Urinary bladder (tissue), 4 donors: ENCODE results near the gene ETNK2. TPM values are rescaled to one million over a fixed set of nuclear protein-coding genes. Genes with fewer than 3 reads are reported as not detected.

ENCODE experiments used
- DNase-seq: peaks from one replicate; pipeline ENCODE4 v3.0.0-alpha.2; 2015; ENCODE audit errors: extremely low spot score
- H3K27ac ChIP-seq: one replicate; pipeline ENCODE4 v1.5.1; 2013; ENCODE audit warnings: low read depth, mild to moderate bottlenecking, moderate library complexity
- H3K36me3 ChIP-seq: one replicate; pipeline ENCODE4 v1.6.1; 2013; ENCODE audit warnings: mild to moderate bottlenecking, moderate library complexity; ENCODE audit not compliant: insufficient read depth
- H3K4me1 ChIP-seq: one replicate; pipeline ENCODE4 v1.6.1; 2013; ENCODE audit warnings: mild to moderate bottlenecking, moderate library complexity; ENCODE audit not compliant: insufficient read depth
- H3K4me3 ChIP-seq: one replicate; pipeline ENCODE4 v1.5.1; 2013; ENCODE audit warnings: low read depth, low read length
- WGBS: extraction: QIAGEN DNeasy Blood & Tissue Kit; methylation state at CpG from one replicate; pipeline ENCODE4 v1.1.7; 2013; 5-methylcytosine and 5-hydroxymethylcytosine counted together
- polyA plus RNA-seq: library from polyadenylated mRNA; stranded (reverse); fragments of 200-250 nt; gene quantifications from one replicate; pipeline ENCODE4 v1.2.3, GENCODE V29; 2013
- total RNA-seq: library from RNA; depleted of rRNA; stranded (reverse); fragments of >200 nt; gene quantifications from one replicate; pipeline ENCODE4 v1.2.3, GENCODE V29; 2014
- donor health status: healthy with polysubstance abuse.
- donor health status: healthy.

The ETNK2 gene, protein sequence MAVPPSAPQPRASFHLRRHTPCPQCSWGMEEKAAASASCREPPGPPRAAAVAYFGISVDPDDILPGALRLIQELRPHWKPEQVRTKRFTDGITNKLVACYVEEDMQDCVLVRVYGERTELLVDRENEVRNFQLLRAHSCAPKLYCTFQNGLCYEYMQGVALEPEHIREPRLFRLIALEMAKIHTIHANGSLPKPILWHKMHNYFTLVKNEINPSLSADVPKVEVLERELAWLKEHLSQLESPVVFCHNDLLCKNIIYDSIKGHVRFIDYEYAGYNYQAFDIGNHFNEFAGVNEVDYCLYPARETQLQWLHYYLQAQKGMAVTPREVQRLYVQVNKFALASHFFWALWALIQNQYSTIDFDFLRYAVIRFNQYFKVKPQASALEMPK
- total RNA-seq (7.7 TPM), polyA plus RNA-seq (25.8 TPM)

DNA sequence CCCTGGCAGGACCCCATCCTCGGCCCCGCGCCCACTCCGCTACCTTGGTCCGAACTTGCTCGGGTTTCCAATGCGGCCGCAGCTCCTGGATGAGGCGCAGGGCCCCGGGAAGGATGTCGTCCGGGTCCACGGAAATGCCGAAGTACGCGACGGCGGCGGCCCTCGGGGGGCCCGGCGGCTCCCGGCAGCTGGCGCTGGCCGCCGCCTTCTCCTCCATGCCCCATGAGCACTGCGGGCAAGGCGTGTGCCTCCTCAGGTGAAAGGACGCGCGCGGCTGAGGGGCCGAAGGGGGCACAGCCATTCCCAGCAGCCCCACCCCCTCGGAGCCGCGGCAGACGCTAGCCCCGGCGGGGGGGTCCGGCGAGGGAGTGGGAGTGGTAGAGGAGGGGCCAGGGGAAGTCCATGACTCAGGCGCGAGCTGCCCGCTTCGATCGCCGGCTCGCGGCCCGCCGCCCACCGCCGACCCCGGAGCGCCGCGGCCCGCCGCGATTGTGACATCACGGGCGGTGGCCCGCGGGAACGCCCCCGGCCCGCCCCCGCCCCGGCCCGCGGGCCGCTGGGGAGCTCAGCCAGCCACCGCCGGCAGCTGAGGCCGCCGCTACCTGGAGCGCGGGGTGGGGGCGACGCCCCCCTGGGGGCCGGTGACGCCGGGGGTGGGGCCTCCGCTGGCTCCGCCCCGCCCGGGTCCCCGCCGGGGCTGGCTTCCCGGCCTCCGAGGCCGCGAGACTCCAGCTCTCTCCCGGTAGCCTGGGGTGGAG, at the start of gene ETNK2:
Gene ETNK2, minus strand, starts transcription at position 493 of the 758 bp plus-strand sequence. Its CDS starts 192 bp downstream, at position 301.
- peak within 1 kb of the TSS; percentile 55 for H3K27ac ChIP-seq
- DNase-seq, result no peak
- H3K4me1 ChIP-seq, result no peaks in the 10 kb centered on the region
- WGBS, result under 1% methylated on average over 93 of the region's 94 CpGs
- no peaks in the 10 kb centered on the region for H3K36me3 ChIP-seq
- peak within 1 kb of the TSS; percentile 70 for H3K4me3 ChIP-seq

DNA sequence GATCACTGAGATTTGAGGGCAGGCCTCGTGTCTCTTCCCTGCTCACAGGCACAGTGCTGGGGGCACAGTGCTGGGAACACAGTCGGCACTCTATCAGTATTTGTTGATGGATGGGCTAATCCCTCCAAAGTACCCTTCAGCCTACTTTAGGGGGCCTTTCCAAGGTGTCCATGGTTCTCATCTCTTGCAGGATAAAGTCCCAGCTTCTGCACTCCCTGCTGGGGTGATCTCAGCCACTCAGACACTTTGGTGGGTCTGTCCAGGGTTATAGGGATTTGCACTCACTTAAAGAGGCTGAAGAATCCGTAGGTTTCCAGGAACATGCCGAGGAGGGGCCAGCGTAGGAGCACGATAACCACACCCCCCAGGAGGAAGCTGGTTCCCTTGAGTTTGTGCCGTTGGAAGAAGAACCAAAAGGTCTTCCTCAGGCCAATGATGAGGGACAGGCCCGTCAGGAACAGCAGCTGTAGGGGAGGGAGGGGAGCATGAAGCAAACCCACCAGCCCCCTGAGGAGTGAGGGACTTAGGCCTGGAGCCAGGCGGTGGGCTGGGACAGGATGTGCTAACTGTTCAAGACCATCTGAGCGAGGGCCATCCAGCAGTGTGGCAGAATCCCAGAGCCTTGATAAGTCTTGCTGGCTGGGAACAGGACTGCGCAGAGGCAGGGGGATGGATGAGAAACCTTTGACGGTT, 49.6 kb upstream of the ETNK2 start:
- Histone ChIP-seq H3K4me3 (no peak overlapping the region), H3K36me3 (no peaks in the 10 kb centered on the region), H3K4me1 (no peaks in the 10 kb centered on the region), H3K27ac (no peak overlapping the region)
- WGBS, result 72% methylated on average over 12 of the region's 12 CpGs
- no peak for DNase-seq

DNA sequence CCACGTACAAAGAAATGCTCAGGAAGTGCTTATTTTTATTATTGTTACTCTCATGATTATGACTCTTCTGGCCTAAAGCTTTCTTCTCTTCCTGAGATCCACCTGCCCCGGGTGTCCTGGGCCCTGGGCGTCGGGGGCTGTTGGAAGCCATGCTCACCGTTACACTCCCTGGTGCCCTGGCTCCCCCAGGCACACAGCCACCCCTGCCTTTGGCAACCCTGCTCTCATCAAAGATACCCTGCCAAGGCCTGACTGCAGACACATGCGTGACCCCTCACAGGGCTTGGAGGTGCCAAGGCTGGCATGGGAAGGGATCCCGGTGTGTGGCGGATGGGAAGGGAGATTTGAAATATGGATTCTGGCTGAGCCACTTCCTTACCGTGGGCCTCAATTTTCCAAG, 47.7 kb upstream of the ETNK2 start:
- Histone ChIP-seq H3K27ac (no peak overlapping the region), H3K4me3 (no peak overlapping the region)

DNA sequence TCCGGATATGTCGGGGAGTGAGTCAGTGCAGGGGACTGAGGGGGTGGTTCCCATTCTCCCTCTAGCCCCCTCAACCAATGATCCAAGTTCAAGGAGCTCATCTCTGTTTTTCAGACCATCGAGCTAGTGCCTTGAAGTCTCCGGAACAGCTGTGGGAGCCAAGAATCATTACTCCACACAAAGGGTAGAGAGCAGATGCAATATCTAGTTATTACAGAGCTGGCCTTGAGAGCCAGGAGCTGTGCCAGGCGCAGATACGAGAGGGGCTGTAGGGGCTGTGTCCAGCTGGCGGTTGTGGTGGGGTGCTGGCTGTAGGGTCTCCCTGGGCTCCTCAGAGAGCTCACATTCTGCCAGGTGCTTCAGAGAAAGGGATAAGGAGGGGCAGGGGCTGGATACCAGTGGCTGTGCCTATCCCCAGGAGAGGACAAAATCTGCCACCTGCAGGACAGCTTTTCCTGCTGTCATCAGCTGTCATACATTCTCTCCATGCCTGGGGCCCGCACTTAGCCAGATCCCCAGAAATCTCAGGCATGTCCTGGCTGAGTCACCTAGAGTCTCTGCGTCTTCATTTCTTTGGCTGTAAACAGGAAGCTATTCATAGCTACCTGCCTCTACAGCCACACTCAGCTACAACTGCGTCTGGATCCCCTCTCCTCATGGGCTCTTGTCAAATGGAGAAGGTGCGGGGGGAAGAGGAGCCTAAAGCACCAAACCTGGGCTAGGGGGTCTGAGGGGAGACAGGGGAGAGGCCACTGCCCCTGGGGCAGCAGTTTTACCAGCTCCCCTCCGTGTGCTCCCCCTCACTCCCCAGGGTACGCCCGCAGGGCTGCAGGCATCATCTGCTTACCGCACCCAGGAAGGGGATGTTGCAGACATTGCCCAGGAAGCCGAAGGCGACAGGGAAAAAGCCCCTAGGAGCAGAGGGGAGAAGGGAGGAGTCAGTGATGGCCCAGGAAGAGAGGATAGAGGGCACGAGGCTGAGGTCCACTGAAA, 46.8 kb upstream of the ETNK2 start:
- no peak overlapping the region for H3K27ac ChIP-seq
- H3K36me3 ChIP-seq, result no peaks in the 10 kb centered on the region
- no peak overlapping the region for H3K4me3 ChIP-seq
- DNase-seq, result peak; percentile 31
- no peaks in the 10 kb centered on the region for H3K4me1 ChIP-seq
- WGBS, result 52% methylated on average over 18 of the region's 18 CpGs

More for the DNA sequence above, 47.7 kb upstream of the ETNK2 start:
- 85% methylated on average over 9 of the region's 9 CpGs for WGBS
- Histone ChIP-seq H3K4me1 (no peaks in the 10 kb centered on the region), H3K36me3 (no peaks in the 10 kb centered on the region)
- DNase-seq, result no peak

DNA sequence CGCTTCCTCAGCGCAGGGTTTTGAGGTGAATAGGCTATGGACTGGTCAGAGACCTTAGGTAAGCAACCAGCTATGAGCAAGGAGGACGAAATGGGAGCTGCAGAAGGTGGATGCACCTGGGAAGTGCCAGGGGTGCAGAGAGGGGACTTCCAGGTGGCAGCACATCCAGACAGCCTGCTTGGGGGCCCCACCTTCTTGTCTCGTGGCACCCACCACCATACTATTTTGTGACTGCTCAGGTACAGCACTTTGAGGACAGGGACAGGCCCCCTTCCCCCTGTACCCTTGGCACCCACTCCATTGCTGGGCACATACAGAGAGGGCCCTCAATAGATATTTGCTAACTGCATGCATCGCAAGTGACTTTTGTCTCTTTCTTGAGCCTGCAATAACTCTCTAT, 45.2 kb upstream of the ETNK2 start:
- DNase-seq, result no peak
- H3K4me1 ChIP-seq, result no peaks in the 10 kb centered on the region
- H3K4me3 ChIP-seq, result no peak overlapping the region
- 81% methylated on average over 5 of the region's 5 CpGs for WGBS
- no peaks in the 10 kb centered on the region for H3K36me3 ChIP-seq
- H3K27ac ChIP-seq, result no peak overlapping the region

DNA sequence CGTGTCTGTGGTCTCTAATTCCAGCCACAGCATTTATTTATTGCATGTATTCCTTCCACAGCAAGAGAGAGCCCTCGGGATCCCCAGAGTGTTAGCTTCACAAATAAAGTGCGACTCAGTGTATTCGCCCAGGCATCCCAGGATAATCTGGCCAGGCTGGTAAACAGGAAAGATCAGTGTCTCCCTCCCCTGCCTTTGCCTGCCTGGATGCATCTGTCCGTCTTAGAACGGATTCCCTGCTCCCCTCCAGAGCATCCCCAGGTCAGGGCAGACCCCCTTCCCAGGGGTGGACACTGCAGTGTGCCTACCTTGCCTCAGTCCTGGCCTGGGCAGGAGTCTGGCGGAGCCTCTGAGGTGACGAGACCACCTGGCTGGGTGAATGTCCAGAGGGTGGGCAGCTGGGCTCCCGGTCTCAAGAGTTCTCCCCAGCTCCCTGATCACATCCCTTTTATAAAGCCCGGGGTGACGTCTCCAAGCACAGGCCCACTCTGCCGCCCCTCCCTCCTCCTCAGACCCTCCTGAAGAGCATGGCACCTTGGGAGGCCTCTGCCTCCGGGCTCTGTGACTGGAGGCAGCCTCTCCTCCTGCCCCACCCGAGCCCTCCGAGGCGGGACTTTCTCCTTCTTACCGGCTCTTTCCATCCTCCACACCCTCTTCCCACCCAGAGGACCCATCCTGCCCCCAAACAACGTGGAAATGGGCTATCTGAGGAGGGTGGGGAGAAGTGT, 44.4 kb upstream of the ETNK2 start, which contains the start of gene KISS1:
Gene KISS1, minus strand, starts transcription at position 424 of the 728 bp plus-strand sequence. CDS start 3,615 bp downstream, outside the sequence.
- H3K4me1 ChIP-seq, result no peaks in the 10 kb centered on the region
- DNase-seq, result no peak
- H3K4me3 ChIP-seq, result no peak within 1 kb of the TSS
- 50% methylated on average over 18 of the region's 18 CpGs for WGBS
- no peak within 1 kb of the TSS for H3K27ac ChIP-seq
- no peaks in the 10 kb centered on the region for H3K36me3 ChIP-seq

DNA sequence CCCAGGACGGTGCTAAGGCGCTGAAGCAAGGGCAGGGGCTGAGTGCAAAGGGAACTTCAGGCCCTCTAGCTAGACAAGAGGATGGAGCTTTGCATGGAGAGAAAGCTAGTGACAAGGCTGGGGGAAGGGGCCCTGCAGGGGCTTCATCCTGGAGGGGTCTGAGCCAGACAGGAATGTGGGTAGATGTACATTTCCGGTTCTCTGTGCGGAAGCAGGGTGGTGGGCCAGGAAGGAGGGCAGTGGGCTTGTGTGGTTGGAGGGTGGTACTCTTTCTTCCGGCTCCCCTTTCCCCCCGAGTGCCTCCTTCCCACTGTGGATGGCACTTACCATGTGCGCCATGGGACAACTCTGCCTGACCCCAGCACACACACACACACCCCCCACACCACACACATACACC, 42.9 kb upstream of the ETNK2 start:
- H3K4me1 ChIP-seq, result no peaks in the 10 kb centered on the region
- H3K36me3 ChIP-seq, result no peaks in the 10 kb centered on the region
- no peak overlapping the region for H3K4me3 ChIP-seq
- WGBS, result 72% methylated on average over 7 of the region's 7 CpGs
- no peak overlapping the region for H3K27ac ChIP-seq
- DNase-seq, result no peak

DNA sequence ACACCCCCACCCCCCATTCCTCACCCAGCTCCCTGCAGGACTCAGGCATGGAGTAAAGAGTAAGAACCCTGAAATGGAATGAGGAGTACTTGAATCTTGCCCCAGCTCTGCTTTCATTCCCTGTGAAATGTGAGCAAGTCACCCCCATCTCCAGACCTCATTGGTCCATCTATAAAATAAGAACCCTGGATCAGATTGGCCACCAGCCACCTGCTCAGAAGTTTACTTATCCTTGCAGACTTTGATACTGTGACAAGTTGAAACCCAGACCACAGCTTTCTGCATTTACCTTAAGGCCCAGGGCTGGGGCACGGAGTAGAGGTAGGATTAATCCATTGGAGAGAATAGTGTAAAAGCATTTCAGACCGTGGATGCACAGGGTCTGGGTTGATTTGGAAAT, 42.2 kb upstream of the ETNK2 start:
- Histone ChIP-seq H3K4me1 (no peaks in the 10 kb centered on the region), H3K4me3 (no peak overlapping the region), H3K27ac (no peak overlapping the region), H3K36me3 (no peaks in the 10 kb centered on the region)
- WGBS, result 67% methylated on average over 2 of the region's 2 CpGs
- DNase-seq, result peak; percentile 45

DNA sequence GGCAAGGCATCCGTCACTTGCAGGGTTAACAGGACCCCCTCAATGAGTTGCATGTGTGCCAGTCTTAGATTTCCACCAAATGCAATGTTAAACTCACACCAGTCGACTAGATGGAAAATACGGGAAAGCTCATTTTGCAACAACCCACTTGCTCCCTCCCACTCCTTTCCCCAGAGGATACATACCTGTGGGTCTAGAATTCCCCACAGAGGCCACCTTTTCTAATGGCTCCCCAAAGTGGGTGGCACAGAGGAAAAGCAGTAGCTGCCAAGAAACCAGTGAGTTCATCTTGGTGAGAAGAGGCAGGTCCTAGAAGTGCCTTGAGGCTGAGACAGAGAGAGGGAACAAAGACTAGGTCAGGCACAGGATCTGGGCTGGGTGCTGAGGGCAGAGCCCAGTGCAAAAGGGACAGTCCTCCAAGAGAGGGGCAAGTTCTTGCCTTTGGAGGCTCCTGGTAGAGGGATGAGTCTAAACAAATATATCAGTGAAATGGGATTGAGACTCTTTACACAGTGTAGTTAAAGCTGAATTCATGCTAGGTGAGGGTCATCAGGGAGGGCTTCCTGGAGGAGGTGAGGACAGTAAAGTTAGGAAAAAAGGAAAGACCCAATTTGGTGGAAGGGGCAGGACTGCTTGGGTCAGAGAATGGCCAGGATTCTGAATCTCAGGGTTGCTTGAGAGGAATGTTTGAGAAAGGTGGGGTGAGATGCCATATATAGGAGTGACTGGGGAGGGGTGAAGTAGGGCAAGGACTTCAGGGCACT, 40.9 kb upstream of the ETNK2 start:
- Histone ChIP-seq H3K4me1 (no peaks in the 10 kb centered on the region), H3K27ac (no peak overlapping the region), H3K4me3 (no peak overlapping the region), H3K36me3 (no peaks in the 10 kb centered on the region)
- 60% methylated on average over 3 of the region's 3 CpGs for WGBS
- no peak for DNase-seq

DNA sequence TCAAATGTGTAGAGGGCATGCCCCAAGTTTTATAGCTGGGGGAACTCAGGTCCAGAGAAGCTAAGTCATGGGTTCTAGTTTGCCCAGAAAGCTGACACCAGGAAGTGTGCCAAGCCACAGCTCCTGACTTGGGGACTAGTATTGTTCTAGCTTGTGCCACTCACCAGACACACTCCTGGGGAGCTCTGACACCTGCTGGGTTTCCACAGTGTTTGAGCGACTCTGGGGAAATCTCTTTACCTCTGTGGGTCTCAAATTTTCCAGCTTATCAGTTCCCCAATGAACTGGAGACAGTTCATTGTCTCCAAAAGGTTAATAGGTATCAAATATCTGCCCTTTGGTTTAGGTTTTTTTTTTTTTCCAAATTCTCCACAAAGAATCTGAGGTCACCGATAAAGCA, 40.2 kb upstream of the ETNK2 start:
- Histone ChIP-seq H3K27ac (no peak overlapping the region), H3K36me3 (no peaks in the 10 kb centered on the region), H3K4me3 (no peak overlapping the region), H3K4me1 (no peaks in the 10 kb centered on the region)
- WGBS, result 90% methylated on average over 2 of the region's 2 CpGs
- no peak for DNase-seq

DNA sequence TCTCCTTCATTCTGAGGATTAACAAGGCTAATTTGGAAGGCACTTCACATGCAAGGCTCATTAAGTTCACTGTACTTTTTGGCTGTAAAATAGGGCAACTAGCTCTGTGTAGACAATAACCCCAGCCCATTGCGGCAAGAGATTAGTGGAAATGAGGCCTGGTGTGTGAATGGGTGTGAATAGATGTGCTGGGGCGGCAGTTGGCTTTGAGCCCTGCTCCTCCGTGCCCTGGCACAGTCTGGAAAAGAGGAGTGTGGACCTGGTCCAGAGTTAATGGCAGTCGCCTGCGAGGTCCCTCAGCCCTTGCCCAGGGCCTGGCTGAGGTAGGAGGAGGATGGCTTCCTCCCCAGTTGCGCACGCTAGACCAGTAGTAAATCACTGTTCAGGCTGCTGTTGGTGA, 39.6 kb upstream of the ETNK2 start:
- no peaks in the 10 kb centered on the region for H3K4me1 ChIP-seq
- DNase-seq, result no peak
- no peaks in the 10 kb centered on the region for H3K36me3 ChIP-seq
- no peak overlapping the region for H3K27ac ChIP-seq
- no peak overlapping the region for H3K4me3 ChIP-seq
- 85% methylated on average over 7 of the region's 7 CpGs for WGBS
